PC-9 (cell line): Measurements from ENCODE around the gene NAXD. TPM values are rescaled to one million over a fixed set of nuclear protein-coding genes. Genes with fewer than 3 reads are reported as not detected.

Experiments used
- BruUV-seq: library from RNA; stranded (reverse); fragments of 400-500 nt; replicated peaks from 2 replicates; lab custom pipeline; 2021; lab: Mats Ljungman, UMichigan
- CTCF ChIA-PET: fragments of 300-600 bp; sonication (Branson Sonifier 250); formaldehyde crosslinking; loops from one replicate; lab custom pipeline; 2022; ENCODE audit warnings: antibody characterized with exemption; lab: Charles Lee
- POLR2A ChIA-PET: fragments of 300-600 bp; sonication (Branson Sonifier 250); formaldehyde crosslinking; loops from one replicate; lab custom pipeline; 2022; ENCODE audit warnings: antibody characterized with exemption; ENCODE audit not compliant: unreplicated experiment; lab: Charles Lee
- DNase-seq, 2 experiments: peaks; one replicate each; pipeline versions ENCODE4 v3.0.0 to v3.0.0-alpha.2; 2015 to 2022; ENCODE audit warnings: mixed read lengths in 1 of 2
- H2AFZ ChIP-seq: fragments of 200-600 bp; sonication (generic); 2 replicates; pipeline ENCODE4 v1.8.1; 2017; ENCODE audit warnings: antibody characterized with exemption
- H3F3A ChIP-seq: fragments of 200-600 bp; sonication (generic); 2 replicates; pipeline ENCODE4 v1.8.1; 2017; ENCODE audit warnings: antibody characterized with exemption, mild to moderate bottlenecking, low read depth; ENCODE audit not compliant: insufficient read depth
- H3K27ac ChIP-seq: fragments of 200-600 bp; sonication (generic); 2 replicates; pipeline ENCODE4 v1.6.1; 2016; ENCODE audit warnings: mixed run types
- H3K27me3 ChIP-seq: fragments of 200-600 bp; sonication (generic); 2 replicates; pipeline ENCODE4 v1.6.1; 2016; ENCODE audit warnings: low read depth, mixed run types; ENCODE audit not compliant: insufficient read depth
- H3K36me3 ChIP-seq: fragments of 200-600 bp; sonication (generic); 2 replicates; pipeline ENCODE4 v1.6.1; 2016; ENCODE audit warnings: low read depth, mixed run types
- H3K4me1 ChIP-seq: fragments of 200-600 bp; sonication (generic); replicated peaks from 2 replicates; pipeline ENCODE4 v1.6.1; 2016; ENCODE audit warnings: mixed run types; ENCODE audit not compliant: insufficient read depth
- H3K4me2 ChIP-seq: fragments of 200-600 bp; sonication (generic); 2 replicates; pipeline ENCODE4 v1.6.1; 2017; ENCODE audit warnings: mixed run types
- H3K4me3 ChIP-seq: fragments of 200-600 bp; sonication (generic); 2 replicates; pipeline ENCODE4 v1.6.1; 2016; ENCODE audit warnings: mixed run types
- H3K79me2 ChIP-seq: fragments of 200-600 bp; sonication (generic); 2 replicates; pipeline ENCODE4 v1.6.1; 2017; ENCODE audit warnings: low read depth, mixed run types
- H3K9me2 ChIP-seq: fragments of 200-600 bp; sonication (generic); 2 replicates; pipeline ENCODE4 v1.8.1; 2017; ENCODE audit warnings: mild to moderate bottlenecking; ENCODE audit not compliant: insufficient read depth
- H3K9me3 ChIP-seq: fragments of 200-600 bp; sonication (generic); 2 replicates; pipeline ENCODE4 v1.8.1; 2016; ENCODE audit warnings: low read depth; ENCODE audit not compliant: insufficient read depth
- H4K20me1 ChIP-seq: fragments of 200-600 bp; sonication (generic); 2 replicates; pipeline ENCODE4 v1.8.1; 2017; ENCODE audit not compliant: insufficient read depth
- CTCF ChIP-seq: fragments of 200-600 bp; sonication (generic); conservative IDR thresholded peaks from 2 replicates; pipeline ENCODE4 v1.6.1; 2017; ENCODE audit warnings: mixed run types, antibody characterized with exemption, mild to moderate bottlenecking, moderate library complexity
- EZH2 ChIP-seq: fragments of 200-600 bp; sonication (generic); IDR thresholded peaks from 2 replicates; pipeline ENCODE4 v1.8.0; 2017; ENCODE audit warnings: antibody characterized with exemption, low read depth
- intact Hi-C: fragments of 100-400 bp; cut with micrococcal nuclease; formaldehyde crosslinking; loops from one replicate; pipeline ENCODE4 v1.10.0; 2022; ENCODE audit not compliant: unreplicated experiment
- total RNA-seq: library from RNA; stranded (reverse); gene quantifications from 2 replicates; pipeline ENCODE4 v1.2.3, GENCODE V29; 2021

The NAXD gene
- total RNA-seq, 1 experiment from 2014 or later, result 30.2 TPM

- TF ChIP-seq EZH2, result no peak
- DNase-seq, result no peak
- intact Hi-C loops, result no loop called here
- Histone ChIP-seq H2AFZ (no peak overlapping the region), H3K9me2 (no peaks in the 10 kb centered on the region), H3K27ac (no peak overlapping the region), H3K9me3 (no peaks in the 10 kb centered on the region), H3K4me3 (no peak overlapping the region), H3K79me2 (peaks cover 96% of the 10 kb centered on the region), H3K27me3 (no peaks in the 10 kb centered on the region), H3K36me3 (peaks cover 15% of the 10 kb centered on the region; the same call in 1 of the 2 replicates), H3K4me2 (no peak overlapping the region), H3K4me1 (no peaks in the 10 kb centered on the region), H3F3A (no peaks in the 10 kb centered on the region), H4K20me1 (peaks cover 84% of the 10 kb centered on the region)
- BruUV-seq, result no TSS peak
- ChIA-PET POLR2A (no interaction called here), CTCF (no interaction called here)
Measured at GRCh38 chr13:110626521-110626920, 11.2 kb downstream of the NAXD start.

- no peak for TF ChIP-seq CTCF
- TF ChIP-seq EZH2, result no peak
- Histone ChIP-seq H3F3A (no peaks in the 10 kb centered on the region), H3K27ac (no peak overlapping the region), H3K27me3 (no peaks in the 10 kb centered on the region), H3K36me3 (peaks cover 19% of the 10 kb centered on the region; the same call in 1 of the 2 replicates), H3K9me2 (no peaks in the 10 kb centered on the region), H3K9me3 (no peaks in the 10 kb centered on the region), H3K79me2 (peaks cover 96% of the 10 kb centered on the region), H4K20me1 (peaks cover 82% of the 10 kb centered on the region), H2AFZ (no peak overlapping the region), H3K4me2 (no peak overlapping the region), H3K4me3 (no peak overlapping the region), H3K4me1 (no peaks in the 10 kb centered on the region)
- ChIA-PET CTCF (no interaction called here), POLR2A (no interaction called here)
- DNase-seq, result no peak
- intact Hi-C loops, result no loop called here
- BruUV-seq, result no TSS peak
Measured at GRCh38 chr13:110627351-110627750, 12.0 kb downstream of the NAXD start.

GRCh38 chr13:110627761-110628476 is 12.6 kb downstream of the NAXD start:
- H3K27me3 ChIP-seq, result no peaks in the 10 kb centered on the region
- CTCF ChIA-PET, result no interaction called here

More at GRCh38 chr13:110627761-110628476, 12.6 kb downstream of the NAXD start:
- POLR2A ChIA-PET, result no interaction called here
- Histone ChIP-seq H3K27ac (no peak overlapping the region), H3K36me3 (peaks cover 19% of the 10 kb centered on the region; the same call in 1 of the 2 replicates), H3K79me2 (peaks cover 93% of the 10 kb centered on the region), H3K4me3 (no peak overlapping the region), H3F3A (no peaks in the 10 kb centered on the region), H3K9me2 (no peaks in the 10 kb centered on the region), H4K20me1 (peaks cover 82% of the 10 kb centered on the region), H2AFZ (no peak overlapping the region), H3K9me3 (no peaks in the 10 kb centered on the region), H3K4me1 (no peaks in the 10 kb centered on the region), H3K4me2 (no peak overlapping the region)
- TF ChIP-seq EZH2 (no peak), CTCF (no peak)
- intact Hi-C loops, result no loop called here
- no TSS peak for BruUV-seq
- no peak for DNase-seq
